CD4-positive, alpha-beta T cell treated with Interleukin-1 beta for 1 hour (primary cell): ENCODE measurements around the gene MGMT.

Experiments used
- DNase-seq, 2 donors: peaks; one replicate each; pipeline ENCODE4 v3.0.0-alpha.2; 2020 to 2022

MGMT gene

DNA sequence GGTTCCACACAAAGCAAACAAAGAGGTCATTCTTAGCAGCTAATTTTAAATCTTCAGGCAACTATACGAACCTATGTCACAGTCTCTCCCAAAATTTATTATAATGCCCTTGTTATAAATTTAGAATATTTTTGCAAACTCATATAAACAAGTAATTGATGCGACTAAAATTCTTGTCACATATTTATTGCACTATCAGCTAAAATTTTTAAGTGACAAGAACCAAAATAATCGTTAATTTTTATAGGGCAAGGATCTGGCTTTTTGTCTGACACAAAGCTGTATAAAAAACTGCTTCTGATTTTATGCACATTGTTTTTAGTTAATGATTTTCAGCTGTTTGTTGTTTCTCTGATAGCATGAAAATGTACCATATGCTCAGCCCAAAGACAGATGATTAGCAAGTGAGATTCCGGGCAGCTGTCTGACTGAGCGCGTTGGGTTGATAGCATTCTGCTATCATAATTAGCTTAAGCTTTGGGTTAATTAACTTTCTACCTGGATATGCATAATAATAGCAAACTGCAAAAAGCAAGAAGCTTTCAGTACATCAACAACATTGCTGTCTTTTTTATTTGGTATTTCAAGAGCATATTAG, 136.0 kb downstream of the MGMT start:
- no peak for DNase-seq

- no peak for DNase-seq
Observed at GRCh38 chr10:129604333-129605032, 137.4 kb downstream of the MGMT start.

DNA sequence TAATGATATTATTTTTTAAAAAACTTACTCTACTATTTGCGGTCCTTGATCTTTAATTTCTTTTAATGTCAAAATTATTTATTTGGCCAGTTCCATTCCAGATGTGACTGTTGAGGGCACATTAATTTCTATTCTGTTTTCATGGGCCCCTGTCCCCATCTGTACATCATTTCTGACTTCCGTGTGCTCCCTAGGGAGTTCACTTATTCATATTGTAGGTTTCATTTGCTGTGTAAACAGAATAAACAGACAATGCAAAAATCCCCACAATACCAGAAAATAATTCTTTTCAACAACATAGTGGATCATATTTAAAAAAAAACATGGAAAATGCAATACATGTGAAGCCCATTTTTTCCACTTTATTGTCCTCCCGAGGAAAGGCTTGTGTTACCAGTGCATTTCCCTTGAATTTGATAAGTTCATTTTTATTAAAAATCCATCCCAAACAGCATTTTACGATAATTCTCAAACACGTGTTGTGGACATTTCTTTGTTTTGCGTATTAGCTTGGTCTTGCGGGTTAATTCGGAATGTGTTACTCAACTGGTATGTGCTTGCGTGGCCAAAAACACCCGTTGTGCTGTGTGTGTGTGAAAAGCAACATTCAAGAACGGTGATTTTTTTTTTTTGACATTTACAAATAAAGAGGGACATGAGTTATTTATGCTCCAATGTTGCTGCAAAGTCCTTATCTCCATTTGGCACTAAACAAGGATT, 138.4 kb downstream of the MGMT start:
- DNase-seq: no peak

DNA sequence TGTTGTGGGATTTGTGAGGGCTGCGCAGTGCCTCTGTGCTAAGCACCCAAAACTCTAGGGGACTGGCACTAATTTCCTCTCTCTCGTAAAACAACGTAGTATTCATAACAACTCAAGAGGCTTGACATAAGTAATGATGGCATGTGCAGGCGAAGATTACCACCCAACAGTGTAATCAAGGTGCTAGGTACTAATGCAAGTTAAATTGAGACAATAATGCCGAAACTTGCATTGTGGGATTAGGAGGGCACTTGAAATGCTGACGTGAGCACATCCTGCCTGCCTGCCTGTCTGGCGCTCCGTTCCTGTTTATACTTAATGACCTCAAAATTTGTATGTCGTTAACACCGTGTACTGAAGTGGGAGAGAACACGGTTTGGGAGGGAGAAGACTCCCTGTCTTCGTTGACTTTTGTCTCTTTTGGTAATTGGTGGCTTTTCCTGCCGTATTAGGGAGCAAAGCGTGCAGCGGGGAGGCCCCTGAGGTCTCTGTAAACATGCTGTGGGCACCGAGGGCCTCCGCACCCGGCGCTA, 139.0 kb downstream of the MGMT start:
- no peak for DNase-seq

GRCh38 chr10:129607607-129608109, 140.6 kb downstream of the MGMT start:
- no peak for DNase-seq

- no peak for DNase-seq
Observed at GRCh38 chr10:129608653-129609052, 141.6 kb downstream of the MGMT start.

- no peak for DNase-seq
Observed at GRCh38 chr10:129609551-129609950, 142.5 kb downstream of the MGMT start.

DNA sequence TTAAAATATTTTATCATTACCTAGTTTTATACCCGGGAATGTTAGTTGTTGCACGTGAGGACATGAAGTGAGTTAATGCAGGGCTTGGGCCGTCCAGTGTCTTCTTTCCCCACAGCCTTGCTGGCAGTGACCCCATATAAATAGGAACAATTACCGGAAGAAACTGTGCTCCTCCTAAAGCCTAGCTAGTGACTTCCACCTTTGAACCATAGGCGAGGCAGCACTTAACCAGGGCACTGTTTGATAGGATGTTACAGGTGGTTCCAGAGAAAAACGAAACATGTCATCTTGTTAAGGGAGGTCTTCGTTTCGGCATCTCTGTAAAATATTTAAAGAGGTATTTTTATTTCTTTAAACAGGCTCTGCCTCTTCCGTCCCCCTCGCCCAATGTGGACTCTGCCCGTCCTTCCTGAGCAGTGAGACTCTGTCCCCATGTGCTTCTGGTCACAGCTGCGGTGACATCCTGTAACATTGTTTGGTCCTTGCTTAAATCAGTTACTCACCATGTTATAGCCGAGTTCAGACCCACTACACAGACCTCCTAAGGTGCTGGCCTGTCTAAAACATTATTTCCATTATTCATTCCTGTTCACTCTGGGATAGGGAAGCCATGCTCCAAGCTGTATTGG, 145.6 kb downstream of the MGMT start:
- no peak for DNase-seq

DNA sequence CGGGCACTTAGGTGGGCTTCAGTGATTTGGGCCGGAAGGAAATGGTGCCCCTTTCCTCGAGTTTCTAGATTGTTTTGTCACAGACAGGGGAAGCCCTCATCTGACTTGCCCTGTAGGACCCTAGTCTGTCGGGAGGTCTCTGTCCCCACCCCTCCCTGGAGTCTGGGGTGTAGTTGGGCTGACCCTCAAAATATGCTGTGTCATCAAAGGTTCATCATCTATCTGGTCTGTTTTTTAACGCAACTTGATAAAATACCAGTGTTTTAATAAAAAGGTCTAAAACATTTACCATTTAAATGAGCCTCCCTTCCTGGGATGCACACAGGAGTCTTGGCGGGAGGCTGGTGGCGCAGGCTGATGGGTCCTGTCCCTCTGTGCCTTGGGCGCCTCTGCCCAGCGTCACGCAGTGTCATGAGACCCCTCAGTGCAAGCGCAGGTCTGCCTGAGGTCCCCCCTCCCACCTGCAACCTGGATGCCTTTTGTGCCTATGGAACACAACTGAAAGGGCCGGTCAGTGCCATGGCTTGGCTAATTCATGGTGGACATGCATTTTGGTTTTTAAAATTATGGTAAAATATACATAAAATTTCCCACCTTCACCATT, 146.4 kb downstream of the MGMT start:
- DNase-seq: no peak

DNA sequence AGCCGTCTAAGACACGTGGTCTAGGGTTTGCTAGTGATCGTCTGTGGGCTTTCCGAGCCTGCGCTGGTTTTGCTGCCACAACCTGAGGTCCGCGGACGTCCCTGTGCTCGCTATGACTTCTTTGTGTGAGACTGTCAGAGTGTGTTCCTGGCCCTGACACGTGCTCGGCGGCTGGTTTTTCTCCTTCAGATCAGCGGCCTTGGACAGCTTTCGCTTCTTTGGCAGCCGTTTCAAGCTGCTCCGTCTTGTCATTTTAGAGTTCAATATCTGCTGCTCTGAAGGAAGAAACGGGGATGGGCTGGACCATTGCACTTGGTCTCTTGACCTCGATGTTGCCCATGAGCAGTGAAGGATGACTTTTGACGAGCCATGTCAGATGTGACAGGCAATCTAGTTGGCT, 147.3 kb downstream of the MGMT start:
- DNase-seq: no peak

GRCh38 chr10:129615381-129615780, 148.3 kb downstream of the MGMT start:
- DNase-seq: no peak

- no peak for DNase-seq
Observed at GRCh38 chr10:129615921-129616525, 149.0 kb downstream of the MGMT start.

GRCh38 chr10:129617768-129618167, 150.7 kb downstream of the MGMT start:
- no peak for DNase-seq

- DNase-seq: no peak
Observed at GRCh38 chr10:129621062-129621461, 154.0 kb downstream of the MGMT start.

GRCh38 chr10:129621693-129622092, 154.7 kb downstream of the MGMT start:
- DNase-seq: no peak

- DNase-seq: no peak
Observed at GRCh38 chr10:129622291-129622690, 155.2 kb downstream of the MGMT start.

DNA sequence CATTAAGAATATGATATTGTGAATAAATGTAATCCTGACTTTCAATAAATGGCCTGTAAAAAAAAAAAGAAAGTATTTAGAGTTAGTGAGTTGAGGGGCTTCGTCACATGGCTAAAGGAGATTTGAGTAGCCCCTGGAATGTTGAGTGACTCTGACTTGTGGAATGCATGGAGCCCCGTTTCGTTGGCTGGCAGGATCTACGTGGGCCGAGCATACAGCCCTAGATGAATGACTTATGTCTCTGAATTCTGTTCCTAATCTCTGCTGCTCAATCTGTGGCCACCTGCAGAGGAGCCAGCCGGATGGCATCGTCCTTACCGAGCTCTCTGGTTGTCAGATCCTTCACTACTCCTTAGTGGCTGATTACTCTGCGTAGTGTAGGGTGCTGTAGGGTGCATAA, 155.7 kb downstream of the MGMT start:
- DNase-seq: no peak

GRCh38 chr10:129624526-129624925, 157.5 kb downstream of the MGMT start:
- no peak for DNase-seq

DNA sequence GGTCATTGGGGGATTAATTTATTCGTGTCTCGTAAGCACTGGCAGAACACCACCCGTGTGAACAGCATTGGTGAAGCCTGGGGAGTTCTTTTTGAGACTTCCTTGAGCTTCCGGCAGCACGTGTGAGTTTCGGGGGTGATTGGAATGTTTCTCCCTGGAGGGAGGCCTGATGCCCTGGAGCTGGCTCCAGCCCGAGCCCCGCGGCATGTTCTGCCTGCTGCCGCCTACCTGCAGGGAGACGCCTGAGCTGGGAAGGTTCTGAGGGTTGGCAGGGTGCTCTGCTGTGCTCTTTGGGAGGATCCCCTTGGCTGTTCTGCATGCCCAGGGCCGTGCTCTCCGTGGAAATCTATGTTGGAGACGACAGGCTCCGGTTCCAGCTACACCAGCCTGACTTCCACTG, 159.3 kb downstream of the MGMT start:
- no peak for DNase-seq

- no peak for DNase-seq
Observed at GRCh38 chr10:129626796-129627435, 159.9 kb downstream of the MGMT start.

DNA sequence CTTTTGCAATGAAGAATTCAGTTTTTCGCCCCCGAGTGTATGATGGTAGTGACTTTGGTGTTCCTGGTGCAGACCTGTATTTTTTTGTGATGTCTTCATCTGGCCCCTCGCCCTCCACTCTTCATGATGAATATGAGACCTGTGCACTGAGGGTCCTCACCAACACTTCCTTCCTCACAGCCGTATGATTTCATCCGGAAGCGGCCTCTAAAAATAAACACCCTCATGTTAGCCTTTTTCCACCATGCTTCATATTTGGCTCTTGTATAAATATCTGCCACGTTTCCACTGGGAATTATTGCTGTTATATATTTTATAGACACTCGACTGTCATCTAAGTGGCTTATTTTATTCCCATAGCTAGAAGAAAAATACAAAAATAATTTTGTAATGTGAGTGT, 160.4 kb downstream of the MGMT start:
- DNase-seq: no peak

GRCh38 chr10:129628823-129629222, 161.8 kb downstream of the MGMT start:
- DNase-seq: no peak
